Neural crest cell (in vitro differentiated cells): ENCODE data around the gene RPL12. TPM values are rescaled to one million over a fixed set of nuclear protein-coding genes. Genes with fewer than 3 reads are reported as not detected.
A peak's percentile ranks its signal among the peaks of the same experiment; 100 is the strongest.

Experiments
- DNase-seq: peaks from one replicate; pipeline ENCODE4 v3.0.0; 2021; ENCODE audit warnings: low read depth, mixed read lengths, low spot score
- H3K27ac Mint-ChIP-seq: one replicate; pipeline ENCODE4 v1.8.0; 2021; ENCODE audit warnings: mild to moderate bottlenecking, mixed read lengths; ENCODE audit not compliant: unreplicated experiment
- H3K27me3 Mint-ChIP-seq: 2 replicates; pipeline ENCODE4 v1.8.0; 2021; ENCODE audit warnings: low read depth, mild to moderate bottlenecking, mixed read lengths
- H3K36me3 Mint-ChIP-seq: 2 replicates; pipeline ENCODE4 v1.8.0; 2021; ENCODE audit warnings: low read depth, mild to moderate bottlenecking, mixed read lengths
- H3K4me1 Mint-ChIP-seq: 2 replicates; pipeline ENCODE4 v1.8.0; 2021; ENCODE audit warnings: mixed read lengths
- H3K4me3 Mint-ChIP-seq: one replicate; pipeline ENCODE4 v1.8.0; 2021; ENCODE audit warnings: mild to moderate bottlenecking, mixed read lengths
- H3K9me3 Mint-ChIP-seq: 2 replicates; pipeline ENCODE4 v1.8.0; 2021; ENCODE audit warnings: mixed read lengths
- CTCF ChIP-seq: fragments of 200-600 bp; sonication (generic); conservative IDR thresholded peaks from 2 replicates; pipeline ENCODE4 v1.5.0; 2021; ENCODE audit warnings: antibody characterized with exemption, mild to moderate bottlenecking
- total RNA-seq: library from RNA; stranded (reverse); gene quantifications from 2 replicates; pipeline ENCODE4 v1.2.1, GENCODE V29; 2021

Gene RPL12
- total RNA-seq, 1 donor from 2014 or later: 1,131 TPM

- no peak for DNase-seq
- no peak for TF ChIP-seq CTCF
- peak overlapping the region; percentile 58 for H3K4me3 Mint-ChIP-seq
- peaks cover 38% of the 10 kb centered on the region for H3K4me1 Mint-ChIP-seq
- H3K27me3 Mint-ChIP-seq: no peaks in the 10 kb centered on the region
- no peaks in the 10 kb centered on the region for H3K9me3 Mint-ChIP-seq
- no peak overlapping the region for H3K27ac Mint-ChIP-seq
- H3K36me3 Mint-ChIP-seq: no peaks in the 10 kb centered on the region
Measured at GRCh38 chr9:127419348-127419747, 31.9 kb downstream of the RPL12 start.

DNA sequence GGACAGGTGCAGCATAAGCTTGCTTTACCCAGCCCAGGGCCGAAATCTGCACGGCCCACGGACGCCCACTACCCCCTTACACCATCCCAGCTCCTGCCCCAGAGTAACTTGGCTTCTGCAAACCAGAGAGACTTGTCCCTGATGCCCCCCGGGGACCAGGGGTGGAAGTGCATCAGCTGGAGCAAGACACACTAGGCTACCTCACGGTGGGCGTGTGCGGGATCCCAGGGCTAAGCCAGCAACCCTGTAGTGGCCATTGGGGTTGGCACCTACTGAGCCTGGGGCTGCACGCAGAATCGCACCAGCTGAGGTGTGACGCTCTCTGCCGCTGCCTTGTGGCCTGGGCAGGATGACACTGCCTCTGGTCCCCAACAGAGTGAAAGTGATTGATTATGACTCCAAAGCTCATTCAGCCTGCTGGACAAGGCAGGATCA, 33.2 kb downstream of the RPL12 start:
- DNase-seq: no peak
- Mint-ChIP-seq H3K36me3 (no peaks in the 10 kb centered on the region), H3K27ac (no peak overlapping the region), H3K27me3 (no peaks in the 10 kb centered on the region), H3K9me3 (no peaks in the 10 kb centered on the region), H3K4me1 (peaks cover 26% of the 10 kb centered on the region), H3K4me3 (peak overlapping the region; percentile 18)
- TF ChIP-seq CTCF: peak; percentile 51

- Mint-ChIP-seq H3K27ac (no peak overlapping the region), H3K4me1 (peaks cover 19% of the 10 kb centered on the region), H3K9me3 (no peaks in the 10 kb centered on the region), H3K4me3 (no peak overlapping the region), H3K36me3 (no peaks in the 10 kb centered on the region), H3K27me3 (no peaks in the 10 kb centered on the region)
- TF ChIP-seq CTCF: no peak
- no peak for DNase-seq
Measured at GRCh38 chr9:127417131-127418036, 33.8 kb downstream of the RPL12 start.

DNA sequence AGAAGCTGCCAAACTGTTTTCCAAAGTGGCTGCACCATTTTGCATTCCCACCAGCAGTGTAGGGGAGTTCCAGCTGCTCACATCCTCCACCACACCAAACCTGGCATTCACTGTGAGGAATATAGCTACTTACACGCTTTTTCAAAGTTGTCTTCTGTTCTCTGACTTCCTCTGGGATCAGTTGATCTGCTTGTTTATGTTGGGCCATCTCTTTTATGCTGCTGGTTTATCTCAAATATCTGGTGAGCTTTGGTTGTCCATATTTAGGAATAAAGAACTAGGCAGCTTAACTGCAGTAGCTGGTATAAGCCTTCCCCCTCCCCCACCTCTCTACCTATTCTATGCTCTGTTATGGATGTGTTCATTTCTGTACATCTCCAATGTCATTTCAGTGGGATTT, 35.5 kb downstream of the RPL12 start:
- no peaks in the 10 kb centered on the region for H3K27me3 Mint-ChIP-seq
- H3K9me3 Mint-ChIP-seq: no peaks in the 10 kb centered on the region
- no peak for DNase-seq
- H3K27ac Mint-ChIP-seq: no peak overlapping the region
- no peaks in the 10 kb centered on the region for H3K36me3 Mint-ChIP-seq
- no peak for TF ChIP-seq CTCF
- H3K4me1 Mint-ChIP-seq: peaks cover 21% of the 10 kb centered on the region
- H3K4me3 Mint-ChIP-seq: no peak overlapping the region

DNA sequence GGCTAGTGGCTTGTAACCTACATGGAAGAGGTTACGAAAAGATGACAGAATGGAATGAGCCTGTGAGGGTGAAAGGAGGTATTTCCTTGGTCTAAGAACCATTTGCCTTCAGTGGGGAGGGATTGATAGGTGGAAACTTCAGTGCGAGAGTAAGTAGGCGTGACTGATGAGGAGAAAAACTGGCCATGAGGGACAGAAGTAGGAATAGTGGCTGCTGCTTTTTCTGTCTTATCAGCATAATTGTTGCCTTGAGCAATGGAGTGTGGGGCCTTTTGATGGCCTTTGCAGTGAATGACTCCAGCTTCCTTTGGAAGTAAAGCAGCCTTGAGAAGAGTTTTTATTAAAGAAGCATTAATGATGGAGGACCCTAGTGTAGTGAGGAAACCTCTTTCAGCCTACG, 36.1 kb downstream of the RPL12 start:
- Mint-ChIP-seq H3K36me3 (no peaks in the 10 kb centered on the region), H3K27ac (peak overlapping the region; percentile 13), H3K4me1 (peaks cover 21% of the 10 kb centered on the region), H3K27me3 (no peaks in the 10 kb centered on the region), H3K9me3 (no peaks in the 10 kb centered on the region), H3K4me3 (no peak overlapping the region)
- no peak for DNase-seq
- TF ChIP-seq CTCF: no peak
